ENCODE measurements around the gene SNX20. TPM values are rescaled to one million over a fixed set of nuclear protein-coding genes. Genes with fewer than 3 reads are reported as not detected.

The SNX20 gene
- total RNA-seq, 4 donors from 2014 or later = 0.57 to 1.5 (median 1.0) TPM

DNA sequence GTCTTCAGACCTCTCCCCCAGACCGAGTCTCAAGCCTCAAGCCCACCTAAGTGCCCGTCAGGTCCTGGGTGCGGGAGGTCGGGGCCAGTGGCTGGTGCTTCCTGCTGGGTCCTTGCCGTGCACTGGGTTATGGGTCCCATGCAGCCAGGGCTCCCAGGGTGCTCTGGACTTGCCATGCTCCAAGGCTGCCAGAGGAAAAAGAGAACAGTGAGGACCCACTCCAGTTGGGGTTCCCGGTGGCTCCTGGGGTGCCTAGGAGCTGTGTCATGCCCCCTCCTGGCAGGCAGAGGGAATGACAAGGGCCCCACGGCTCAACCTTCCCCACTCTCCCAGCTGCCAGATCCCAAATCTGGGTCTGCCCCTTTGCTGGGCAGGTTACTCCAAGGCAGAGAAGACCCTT is 3.8 kb downstream of the SNX20 start:
- no peak overlapping the region for H3K4me3 ChIP-seq (ENCODE audit: low read depth, poor library complexity, severe bottlenecking)
- intact Hi-C loops (cut with DNase I; ENCODE audit: low total_unique reads) = no loop called here
- 68 to 82% methylated on average over 3 to 6 of the region's 7 CpGs for WGBS, 2 donors
- TF ChIP-seq POLR2A (IDR thresholded peaks at IDR 0.05) = no peak
- TF ChIP-seq, protein P1, sequence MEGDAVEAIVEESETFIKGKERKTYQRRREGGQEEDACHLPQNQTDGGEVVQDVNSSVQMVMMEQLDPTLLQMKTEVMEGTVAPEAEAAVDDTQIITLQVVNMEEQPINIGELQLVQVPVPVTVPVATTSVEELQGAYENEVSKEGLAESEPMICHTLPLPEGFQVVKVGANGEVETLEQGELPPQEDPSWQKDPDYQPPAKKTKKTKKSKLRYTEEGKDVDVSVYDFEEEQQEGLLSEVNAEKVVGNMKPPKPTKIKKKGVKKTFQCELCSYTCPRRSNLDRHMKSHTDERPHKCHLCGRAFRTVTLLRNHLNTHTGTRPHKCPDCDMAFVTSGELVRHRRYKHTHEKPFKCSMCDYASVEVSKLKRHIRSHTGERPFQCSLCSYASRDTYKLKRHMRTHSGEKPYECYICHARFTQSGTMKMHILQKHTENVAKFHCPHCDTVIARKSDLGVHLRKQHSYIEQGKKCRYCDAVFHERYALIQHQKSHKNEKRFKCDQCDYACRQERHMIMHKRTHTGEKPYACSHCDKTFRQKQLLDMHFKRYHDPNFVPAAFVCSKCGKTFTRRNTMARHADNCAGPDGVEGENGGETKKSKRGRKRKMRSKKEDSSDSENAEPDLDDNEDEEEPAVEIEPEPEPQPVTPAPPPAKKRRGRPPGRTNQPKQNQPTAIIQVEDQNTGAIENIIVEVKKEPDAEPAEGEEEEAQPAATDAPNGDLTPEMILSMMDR (IDR thresholded peaks at IDR 0.05) = no peak
- no peak for DNase-seq (ENCODE audit: low spot score in 2 of 2)

DNA sequence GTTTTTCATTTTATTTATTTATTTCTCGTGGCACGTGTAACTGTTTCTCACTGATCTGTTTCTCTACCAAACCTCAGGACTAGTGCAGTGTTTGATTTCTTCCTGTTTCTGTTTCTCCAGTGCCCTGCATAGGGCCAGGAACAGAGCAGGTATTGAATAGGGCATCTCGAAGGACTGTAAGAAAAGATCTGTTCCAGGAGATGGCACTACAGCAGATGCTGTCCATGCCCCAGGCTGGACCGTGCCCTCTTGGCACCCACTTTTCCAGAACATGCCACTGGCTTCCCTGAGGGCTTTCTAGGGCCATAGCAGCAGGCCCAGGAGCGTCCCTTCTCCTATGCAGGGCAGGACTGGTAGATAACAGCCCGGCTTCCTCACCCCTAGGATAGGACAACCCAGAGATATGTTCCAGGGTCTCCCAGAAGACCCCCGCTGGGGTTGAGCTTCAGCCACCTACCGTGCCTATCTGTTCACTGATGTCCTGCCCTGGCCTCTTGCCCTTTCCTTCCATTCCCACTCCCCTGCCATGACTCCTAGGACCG is 4.4 kb downstream of the SNX20 start:
- 75 to 83% methylated on average over 9 of the region's 9 CpGs for WGBS, 2 donors
- intact Hi-C loops (cut with DNase I; ENCODE audit: low total_unique reads) = no loop called here

DNA sequence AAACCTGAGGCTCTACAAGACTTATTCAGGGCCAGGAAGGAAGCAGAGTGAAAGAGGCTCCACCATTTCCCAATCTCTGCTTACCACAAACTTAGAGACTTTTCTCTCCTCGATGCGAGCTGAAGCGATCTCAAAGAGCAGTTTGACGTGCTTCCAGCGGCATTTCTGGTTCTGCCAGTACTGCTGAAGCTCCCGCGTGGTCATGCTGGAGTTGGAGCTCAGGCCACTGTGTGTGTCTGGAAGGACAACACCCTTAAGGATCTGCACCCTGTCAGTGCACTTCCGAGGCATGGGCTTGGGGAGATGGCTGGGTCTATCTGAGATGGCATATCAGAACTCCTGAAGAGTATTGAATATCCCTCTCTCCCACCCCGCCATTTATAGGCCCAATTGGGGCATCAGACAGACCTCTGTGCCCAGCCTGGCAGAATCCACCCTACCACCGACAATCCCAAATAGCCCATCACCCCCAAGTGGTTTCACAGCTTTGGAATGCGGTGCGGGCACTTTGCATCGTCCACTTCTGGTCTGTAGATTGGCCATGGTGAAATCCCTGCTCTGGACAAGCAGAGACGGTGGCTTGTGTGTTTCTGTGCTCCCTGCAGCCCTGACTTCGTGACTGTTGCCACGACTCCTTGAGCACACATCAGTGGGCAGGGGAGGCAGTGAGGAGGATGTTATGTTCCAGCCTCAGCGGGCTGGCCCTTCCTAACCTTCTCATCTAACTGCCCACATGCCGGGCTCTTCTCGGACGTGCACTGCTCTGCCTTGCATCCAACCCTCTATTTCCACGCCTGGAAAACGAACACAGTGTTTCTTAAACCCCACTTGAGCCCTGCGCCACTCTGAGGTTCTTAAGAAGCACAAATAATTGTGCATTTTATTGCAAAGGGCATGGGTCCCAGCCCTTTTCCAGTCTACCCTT is 5.2 kb downstream of the SNX20 start:
- WGBS, 2 donors = 84% methylated on average over 23 of the region's 23 CpGs
- H3K4me3 ChIP-seq (ENCODE audit: low read depth, poor library complexity, severe bottlenecking) = no peak overlapping the region
- intact Hi-C loops (cut with DNase I; ENCODE audit: low total_unique reads) = no loop called here
- DNase-seq (ENCODE audit: low spot score in 2 of 2) = no peak
- TF ChIP-seq POLR2A (IDR thresholded peaks at IDR 0.05) = no peak

More for the DNA sequence above, 4.4 kb downstream of the SNX20 start:
- no peak for TF ChIP-seq POLR2A (IDR thresholded peaks at IDR 0.05)
- DNase-seq (ENCODE audit: low spot score in 2 of 2) = no peak
- H3K4me3 ChIP-seq (ENCODE audit: low read depth, poor library complexity, severe bottlenecking) = no peak overlapping the region

DNA sequence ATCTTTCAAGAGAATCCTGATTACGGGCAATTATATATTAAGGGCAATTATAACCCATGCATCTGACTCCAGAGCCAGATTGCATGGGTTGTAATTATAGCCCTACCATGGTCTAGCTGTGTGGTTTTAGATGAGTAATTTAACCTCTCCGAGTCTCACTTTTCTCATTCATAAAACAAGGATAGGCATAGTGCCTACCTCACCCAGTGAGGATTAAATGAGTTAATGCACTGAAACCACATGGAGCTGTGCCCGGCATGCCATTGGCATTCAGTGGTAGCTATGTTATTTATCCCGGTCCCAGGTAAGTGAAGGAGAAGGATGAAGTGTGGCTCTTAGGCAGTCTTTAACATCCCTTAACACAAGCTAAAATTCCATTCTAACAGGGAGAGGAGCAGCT is 6.3 kb downstream of the SNX20 start:
- WGBS, 2 donors = 78 to 82% methylated on average over 4 of the region's 4 CpGs
- no peak for DNase-seq (ENCODE audit: low spot score in 2 of 2)
- TF ChIP-seq, protein P1 (IDR thresholded peaks at IDR 0.05) = no peak
- TF ChIP-seq POLR2A (IDR thresholded peaks at IDR 0.05) = no peak
- intact Hi-C loops (cut with DNase I; ENCODE audit: low total_unique reads) = no loop called here
- H3K4me3 ChIP-seq (ENCODE audit: low read depth, poor library complexity, severe bottlenecking) = no peak overlapping the region

- no peak for DNase-seq (ENCODE audit: low spot score in 2 of 2)
- intact Hi-C loops (cut with DNase I; ENCODE audit: low total_unique reads) = no loop called here
- no peak overlapping the region for H3K4me3 ChIP-seq (ENCODE audit: low read depth, poor library complexity, severe bottlenecking)
- 68 to 83% methylated on average over 33 to 34 of the region's 70 CpGs for WGBS, 2 donors
- no peak for TF ChIP-seq POLR2A (IDR thresholded peaks at IDR 0.05)
- TF ChIP-seq, protein P1 (IDR thresholded peaks at IDR 0.05) = no peak
These were observed 7.4 kb downstream of the SNX20 start for GRCh38 chr16:50673496-50674275.

GRCh38 chr16:50671644-50672260 is 9.4 kb downstream of the SNX20 start:
- DNase-seq (ENCODE audit: low spot score in 2 of 2) = no peak
- WGBS, 2 donors = 56 to 57% methylated on average over 2 of the region's 2 CpGs
- intact Hi-C loops (cut with DNase I; ENCODE audit: low total_unique reads) = no loop called here
- H3K4me3 ChIP-seq (ENCODE audit: low read depth, poor library complexity, severe bottlenecking) = no peak overlapping the region
- TF ChIP-seq, protein P1 (IDR thresholded peaks at IDR 0.05) = peak in 1 of 3 donors; percentile 37
- no peak for TF ChIP-seq POLR2A (IDR thresholded peaks at IDR 0.05)

All from lower leg skin (tissue), 4 donors.